HG02885 (cell line): Measurements from ENCODE around the gene PEPD.
A peak's percentile ranks its signal among the peaks of the same experiment; 100 is the strongest.

Experiments used
- ATAC-seq: cut with Tn5 transposase; IDR thresholded peaks from one replicate; pipeline ENCODE4 v1.9.1; 2021; ENCODE audit warnings: mild to moderate bottlenecking; ENCODE audit not compliant: unreplicated experiment, poor library complexity

PEPD gene

GRCh38 chr19:33429891-33430673 lies 91.5 kb downstream of the PEPD start:
- no peak for ATAC-seq

- no peak for ATAC-seq
These were observed 92.9 kb downstream of the PEPD start for GRCh38 chr19:33428627-33429125.

- no peak for ATAC-seq
These were observed 93.6 kb downstream of the PEPD start for GRCh38 chr19:33427801-33428626.

GRCh38 chr19:33426621-33427361 lies 94.8 kb downstream of the PEPD start:
- ATAC-seq = no peak

GRCh38 chr19:33424181-33424580 lies 97.4 kb downstream of the PEPD start:
- ATAC-seq = no peak

GRCh38 chr19:33422369-33423180 lies 99.0 kb downstream of the PEPD start:
- no peak for ATAC-seq

GRCh38 chr19:33421368-33421767 lies 100.2 kb downstream of the PEPD start:
- no peak for ATAC-seq

- no peak for ATAC-seq
These were observed 100.8 kb downstream of the PEPD start for GRCh38 chr19:33420821-33421220.

- ATAC-seq = no peak
These were observed 101.8 kb downstream of the PEPD start for GRCh38 chr19:33419788-33420130.

- ATAC-seq = no peak
These were observed 102.5 kb downstream of the PEPD start for GRCh38 chr19:33418871-33419787.

- no peak for ATAC-seq
These were observed 103.1 kb downstream of the PEPD start for GRCh38 chr19:33418461-33418860.

GRCh38 chr19:33417751-33418150 lies 103.8 kb downstream of the PEPD start:
- ATAC-seq = no peak

- ATAC-seq = peak; percentile 53
These were observed 105.0 kb downstream of the PEPD start for GRCh38 chr19:33416307-33417215.

GRCh38 chr19:33414667-33415605 lies 106.7 kb downstream of the PEPD start:
- no peak for ATAC-seq

GRCh38 chr19:33413868-33414666 lies 107.5 kb downstream of the PEPD start:
- ATAC-seq = no peak

GRCh38 chr19:33413426-33413725 lies 108.2 kb downstream of the PEPD start:
- no peak for ATAC-seq
